WTC11 (cell line): ENCODE measurements around the gene CAMK1. TPM values are rescaled to one million over a fixed set of nuclear protein-coding genes. Genes with fewer than 3 reads are reported as not detected.

ENCODE experiments used
- ATAC-seq: fragments of 200-7000 bp; cut with Tn5 transposase; 2 replicates; pipeline ENCODE4 v1.10.0; 2021; ENCODE audit warnings: mild to moderate bottlenecking, moderate library complexity
- CTCF ChIA-PET: fragments of 300-600 bp; sonication (Branson Sonifier 250); formaldehyde crosslinking; loops from one replicate; lab custom pipeline; 2021; ENCODE audit warnings: antibody characterized with exemption; lab: Charles Lee
- POLR2A ChIA-PET: fragments of 350-600 bp; sonication (Branson Sonifier 250); formaldehyde crosslinking; loops from one replicate; lab custom pipeline; 2021; ENCODE audit warnings: antibody characterized with exemption; lab: Charles Lee
- DNase-seq: peaks from one replicate; pipeline ENCODE4 v3.0.0; 2021; ENCODE audit warnings: low spot score
- H3K27ac Mint-ChIP-seq: 2 replicates; pipeline ENCODE4 v1.8.0; 2021; ENCODE audit warnings: mixed read lengths
- H3K27me3 Mint-ChIP-seq: 2 replicates; pipeline ENCODE4 v1.8.0; 2021; ENCODE audit warnings: low read depth, mild to moderate bottlenecking, moderate library complexity, mixed read lengths
- H3K36me3 Mint-ChIP-seq: 2 replicates; pipeline ENCODE4 v1.8.0; 2021; ENCODE audit warnings: mixed read lengths
- H3K4me1 Mint-ChIP-seq: 2 replicates; pipeline ENCODE4 v1.8.0; 2022; ENCODE audit warnings: mixed read lengths
- H3K4me3 Mint-ChIP-seq: 2 replicates; pipeline ENCODE4 v1.8.0; 2021; ENCODE audit warnings: mild to moderate bottlenecking, moderate library complexity, mixed read lengths
- H3K9me3 Mint-ChIP-seq: 2 replicates; pipeline ENCODE4 v1.8.0; 2021; ENCODE audit warnings: mixed read lengths
- ATF1 ChIP-seq: sonication (generic); formaldehyde crosslinking; IDR thresholded peaks from 2 replicates; pipeline ENCODE4 v1.8.1; 2023; ENCODE audit warnings: mild to moderate bottlenecking, moderate library complexity, missing genetic modification reagents
- GTF2I ChIP-seq: fragments of 250-450 bp; sonication (Bioruptor Pico); conservative IDR thresholded peaks from 2 replicates; pipeline ENCODE4 v1.4.0; 2021; ENCODE audit warnings: mild to moderate bottlenecking
- MXD4 ChIP-seq: fragments of 250-450 bp; sonication (Bioruptor Pico); IDR thresholded peaks from 2 replicates; pipeline ENCODE4 v1.8.0; 2021; ENCODE audit warnings: mild to moderate bottlenecking, moderate library complexity, borderline replicate concordance
- MYBL2 ChIP-seq: sonication (generic); formaldehyde crosslinking; IDR thresholded peaks from 2 replicates; pipeline ENCODE4 v1.8.1; 2023; ENCODE audit warnings: mild to moderate bottlenecking, moderate library complexity, missing genetic modification reagents
- NFE2L1 ChIP-seq: sonication (generic); formaldehyde crosslinking; IDR thresholded peaks from 2 replicates; pipeline ENCODE4 v1.8.1; 2023; ENCODE audit warnings: missing genetic modification reagents
- OVOL2 ChIP-seq: fragments of 250-450 bp; sonication (Bioruptor Pico); IDR thresholded peaks from 2 replicates; pipeline ENCODE4 v1.9.0; 2021; ENCODE audit warnings: mild to moderate bottlenecking, borderline replicate concordance
- SMAD3 ChIP-seq: sonication (generic); formaldehyde crosslinking; IDR thresholded peaks from 2 replicates; pipeline ENCODE4 v1.8.0; 2022; ENCODE audit warnings: missing genetic modification reagents, mild to moderate bottlenecking, borderline replicate concordance
- TEAD4 ChIP-seq: sonication (generic); formaldehyde crosslinking; IDR thresholded peaks from 2 replicates; pipeline ENCODE4 v1.8.0; 2022; ENCODE audit warnings: mild to moderate bottlenecking, missing genetic modification reagents
- ZNF121 ChIP-seq: sonication (generic); formaldehyde crosslinking; IDR thresholded peaks from 2 replicates; pipeline ENCODE4 v1.8.0; 2023; ENCODE audit warnings: missing genetic modification reagents
- total RNA-seq: library from RNA; stranded (reverse); gene quantifications from 3 replicates; pipeline ENCODE4 v1.2.3, GENCODE V29; 2021
- TF ChIP-seq, protein P1 (sequence below): fragments of 200-600 bp; IDR thresholded peaks from 2 replicates; pipeline ENCODE4 v1.8.0; 2022; ENCODE audit warnings: antibody characterized with exemption
- TF ChIP-seq, protein P2 (sequence below): fragments of 250-450 bp; sonication (Bioruptor Pico); IDR thresholded peaks from 2 replicates; pipeline ENCODE4 v1.9.0; 2021; ENCODE audit warnings: mild to moderate bottlenecking
- TF ChIP-seq, protein P3 (sequence below): sonication (generic); formaldehyde crosslinking; IDR thresholded peaks from 2 replicates; pipeline ENCODE4 v1.8.1; 2022; ENCODE audit warnings: low read depth, missing genetic modification reagents, borderline replicate concordance
- TF ChIP-seq, protein P4 (sequence below): sonication (generic); formaldehyde crosslinking; IDR thresholded peaks from 2 replicates; pipeline ENCODE4 v1.8.0; 2022; ENCODE audit warnings: mild to moderate bottlenecking, missing genetic modification reagents
- TF ChIP-seq, protein P5 (sequence below): sonication (generic); formaldehyde crosslinking; IDR thresholded peaks from 2 replicates; pipeline ENCODE4 v1.8.1; 2023; ENCODE audit warnings: mild to moderate bottlenecking, moderate library complexity, missing genetic modification reagents
- TF ChIP-seq, protein P6 (sequence below): sonication (generic); formaldehyde crosslinking; IDR thresholded peaks from 2 replicates; pipeline ENCODE4 v1.8.0; 2023; ENCODE audit warnings: mild to moderate bottlenecking, missing genetic modification reagents
- TF ChIP-seq, protein P7 (sequence below): fragments of 250-450 bp; sonication (Bioruptor Pico); conservative IDR thresholded peaks from 2 replicates; pipeline ENCODE4 v1.9.0; 2021; ENCODE audit warnings: mild to moderate bottlenecking
- TF ChIP-seq, protein P8 (sequence below): sonication (generic); formaldehyde crosslinking; IDR thresholded peaks from 2 replicates; pipeline ENCODE4 v1.8.0; 2022; ENCODE audit warnings: mild to moderate bottlenecking, missing genetic modification reagents
- TF ChIP-seq, protein P9 (sequence below): fragments of 250-450 bp; sonication (Bioruptor Pico); IDR thresholded peaks from 2 replicates; pipeline ENCODE4 v1.8.0; 2021; ENCODE audit warnings: mild to moderate bottlenecking
- TF ChIP-seq, protein P10 (sequence below): sonication (generic); formaldehyde crosslinking; IDR thresholded peaks from 2 replicates; pipeline ENCODE4 v1.8.1; 2023; ENCODE audit warnings: mild to moderate bottlenecking, missing genetic modification reagents

Gene CAMK1
- total RNA-seq, 1 experiment from 2014 or later: 3.1 TPM

DNA sequence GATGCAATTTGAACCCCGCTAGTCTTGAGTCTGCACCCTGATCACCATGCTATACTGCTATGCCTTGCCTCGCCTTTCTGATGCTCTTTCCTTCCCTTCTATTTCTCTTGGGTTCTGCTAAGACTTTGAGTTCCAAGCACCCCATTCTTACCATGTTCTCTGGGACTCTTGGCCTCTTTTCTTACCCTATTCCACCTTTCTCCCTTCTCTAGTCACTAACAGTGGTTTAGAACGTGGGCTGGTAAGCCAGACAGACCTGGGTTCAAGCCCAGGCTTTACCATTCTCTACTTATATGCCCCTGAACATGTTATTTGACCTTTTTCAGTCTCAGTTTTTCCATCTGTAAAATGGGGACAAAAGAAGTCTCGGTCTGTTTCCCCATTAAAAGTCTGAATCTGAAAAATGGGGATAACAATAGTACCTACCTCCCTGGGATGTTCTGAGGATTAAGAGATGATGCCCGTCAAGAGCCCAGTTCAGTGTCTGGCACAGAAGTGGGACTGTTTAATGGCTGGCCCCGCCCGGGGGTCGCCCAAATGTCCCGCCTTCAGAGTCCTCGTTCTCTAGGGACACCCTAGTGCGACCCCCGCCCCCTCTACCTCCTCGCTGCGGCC is 22.1 kb upstream of the CAMK1 start:
- peak overlapping the region; percentile 54 for H3K27ac Mint-ChIP-seq
- H3K27me3 Mint-ChIP-seq: no peaks in the 10 kb centered on the region; the same call in 1 of the 2 replicates
- no peaks in the 10 kb centered on the region for H3K9me3 Mint-ChIP-seq
- peak overlapping the region; percentile 94 for H3K4me3 Mint-ChIP-seq
- ATAC-seq (no peak), DNase-seq (no peak)
- ChIA-PET POLR2A (interaction anchor here (1.0 to 1.8 kb wide), 7 partner anchors 9 to 219 kb away, joined by 3 to 11 read pairs (median 5); partner anchors contain the start of gene OGG1), CTCF (interaction anchor here (1.0 to 1.4 kb wide), 7 partner anchors 13 to 291 kb away, joined by 3 to 9 read pairs (median 4); partner anchors contain the start of genes CAMK1, CRELD1 and OGG1)
- peaks cover 18% of the 10 kb centered on the region for H3K4me1 Mint-ChIP-seq
- peaks cover 40% of the 10 kb centered on the region for H3K36me3 Mint-ChIP-seq
- TF ChIP-seq, protein P1, sequence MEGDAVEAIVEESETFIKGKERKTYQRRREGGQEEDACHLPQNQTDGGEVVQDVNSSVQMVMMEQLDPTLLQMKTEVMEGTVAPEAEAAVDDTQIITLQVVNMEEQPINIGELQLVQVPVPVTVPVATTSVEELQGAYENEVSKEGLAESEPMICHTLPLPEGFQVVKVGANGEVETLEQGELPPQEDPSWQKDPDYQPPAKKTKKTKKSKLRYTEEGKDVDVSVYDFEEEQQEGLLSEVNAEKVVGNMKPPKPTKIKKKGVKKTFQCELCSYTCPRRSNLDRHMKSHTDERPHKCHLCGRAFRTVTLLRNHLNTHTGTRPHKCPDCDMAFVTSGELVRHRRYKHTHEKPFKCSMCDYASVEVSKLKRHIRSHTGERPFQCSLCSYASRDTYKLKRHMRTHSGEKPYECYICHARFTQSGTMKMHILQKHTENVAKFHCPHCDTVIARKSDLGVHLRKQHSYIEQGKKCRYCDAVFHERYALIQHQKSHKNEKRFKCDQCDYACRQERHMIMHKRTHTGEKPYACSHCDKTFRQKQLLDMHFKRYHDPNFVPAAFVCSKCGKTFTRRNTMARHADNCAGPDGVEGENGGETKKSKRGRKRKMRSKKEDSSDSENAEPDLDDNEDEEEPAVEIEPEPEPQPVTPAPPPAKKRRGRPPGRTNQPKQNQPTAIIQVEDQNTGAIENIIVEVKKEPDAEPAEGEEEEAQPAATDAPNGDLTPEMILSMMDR: no peak
- TF ChIP-seq ATF1 (CRISPR knock-in tag) (no peak), GTF2I (CRISPR knock-in tag) (peak; percentile 96), TEAD4 (CRISPR knock-in tag) (no peak), OVOL2 (CRISPR knock-in tag) (no peak), SMAD3 (CRISPR knock-in tag) (no peak), MYBL2 (no peak), MXD4 (CRISPR knock-in tag) (no peak), NFE2L1 (CRISPR knock-in tag) (no peak), ZNF121 (CRISPR knock-in tag) (no peak)
- TF ChIP-seq, protein P2, sequence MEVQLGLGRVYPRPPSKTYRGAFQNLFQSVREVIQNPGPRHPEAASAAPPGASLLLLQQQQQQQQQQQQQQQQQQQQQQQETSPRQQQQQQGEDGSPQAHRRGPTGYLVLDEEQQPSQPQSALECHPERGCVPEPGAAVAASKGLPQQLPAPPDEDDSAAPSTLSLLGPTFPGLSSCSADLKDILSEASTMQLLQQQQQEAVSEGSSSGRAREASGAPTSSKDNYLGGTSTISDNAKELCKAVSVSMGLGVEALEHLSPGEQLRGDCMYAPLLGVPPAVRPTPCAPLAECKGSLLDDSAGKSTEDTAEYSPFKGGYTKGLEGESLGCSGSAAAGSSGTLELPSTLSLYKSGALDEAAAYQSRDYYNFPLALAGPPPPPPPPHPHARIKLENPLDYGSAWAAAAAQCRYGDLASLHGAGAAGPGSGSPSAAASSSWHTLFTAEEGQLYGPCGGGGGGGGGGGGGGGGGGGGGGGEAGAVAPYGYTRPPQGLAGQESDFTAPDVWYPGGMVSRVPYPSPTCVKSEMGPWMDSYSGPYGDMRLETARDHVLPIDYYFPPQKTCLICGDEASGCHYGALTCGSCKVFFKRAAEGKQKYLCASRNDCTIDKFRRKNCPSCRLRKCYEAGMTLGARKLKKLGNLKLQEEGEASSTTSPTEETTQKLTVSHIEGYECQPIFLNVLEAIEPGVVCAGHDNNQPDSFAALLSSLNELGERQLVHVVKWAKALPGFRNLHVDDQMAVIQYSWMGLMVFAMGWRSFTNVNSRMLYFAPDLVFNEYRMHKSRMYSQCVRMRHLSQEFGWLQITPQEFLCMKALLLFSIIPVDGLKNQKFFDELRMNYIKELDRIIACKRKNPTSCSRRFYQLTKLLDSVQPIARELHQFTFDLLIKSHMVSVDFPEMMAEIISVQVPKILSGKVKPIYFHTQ (CRISPR knock-in tag): no peak
- TF ChIP-seq, protein P3, sequence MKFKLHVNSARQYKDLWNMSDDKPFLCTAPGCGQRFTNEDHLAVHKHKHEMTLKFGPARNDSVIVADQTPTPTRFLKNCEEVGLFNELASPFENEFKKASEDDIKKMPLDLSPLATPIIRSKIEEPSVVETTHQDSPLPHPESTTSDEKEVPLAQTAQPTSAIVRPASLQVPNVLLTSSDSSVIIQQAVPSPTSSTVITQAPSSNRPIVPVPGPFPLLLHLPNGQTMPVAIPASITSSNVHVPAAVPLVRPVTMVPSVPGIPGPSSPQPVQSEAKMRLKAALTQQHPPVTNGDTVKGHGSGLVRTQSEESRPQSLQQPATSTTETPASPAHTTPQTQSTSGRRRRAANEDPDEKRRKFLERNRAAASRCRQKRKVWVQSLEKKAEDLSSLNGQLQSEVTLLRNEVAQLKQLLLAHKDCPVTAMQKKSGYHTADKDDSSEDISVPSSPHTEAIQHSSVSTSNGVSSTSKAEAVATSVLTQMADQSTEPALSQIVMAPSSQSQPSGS: no peak
- TF ChIP-seq, protein P4, sequence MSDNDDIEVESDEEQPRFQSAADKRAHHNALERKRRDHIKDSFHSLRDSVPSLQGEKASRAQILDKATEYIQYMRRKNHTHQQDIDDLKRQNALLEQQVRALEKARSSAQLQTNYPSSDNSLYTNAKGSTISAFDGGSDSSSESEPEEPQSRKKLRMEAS: no peak
- TF ChIP-seq, protein P5, sequence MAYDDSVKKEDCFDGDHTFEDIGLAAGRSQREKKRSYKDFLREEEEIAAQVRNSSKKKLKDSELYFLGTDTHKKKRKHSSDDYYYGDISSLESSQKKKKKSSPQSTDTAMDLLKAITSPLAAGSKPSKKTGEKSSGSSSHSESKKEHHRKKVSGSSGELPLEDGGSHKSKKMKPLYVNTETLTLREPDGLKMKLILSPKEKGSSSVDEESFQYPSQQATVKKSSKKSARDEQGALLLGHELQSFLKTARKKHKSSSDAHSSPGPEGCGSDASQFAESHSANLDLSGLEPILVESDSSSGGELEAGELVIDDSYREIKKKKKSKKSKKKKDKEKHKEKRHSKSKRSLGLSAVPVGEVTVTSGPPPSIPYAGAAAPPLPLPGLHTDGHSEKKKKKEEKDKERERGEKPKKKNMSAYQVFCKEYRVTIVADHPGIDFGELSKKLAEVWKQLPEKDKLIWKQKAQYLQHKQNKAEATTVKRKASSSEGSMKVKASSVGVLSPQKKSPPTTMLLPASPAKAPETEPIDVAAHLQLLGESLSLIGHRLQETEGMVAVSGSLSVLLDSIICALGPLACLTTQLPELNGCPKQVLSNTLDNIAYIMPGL: 0 out of 2 replicates have a peak, but pooled peaks have one; percentile 7
- TF ChIP-seq, protein P6, sequence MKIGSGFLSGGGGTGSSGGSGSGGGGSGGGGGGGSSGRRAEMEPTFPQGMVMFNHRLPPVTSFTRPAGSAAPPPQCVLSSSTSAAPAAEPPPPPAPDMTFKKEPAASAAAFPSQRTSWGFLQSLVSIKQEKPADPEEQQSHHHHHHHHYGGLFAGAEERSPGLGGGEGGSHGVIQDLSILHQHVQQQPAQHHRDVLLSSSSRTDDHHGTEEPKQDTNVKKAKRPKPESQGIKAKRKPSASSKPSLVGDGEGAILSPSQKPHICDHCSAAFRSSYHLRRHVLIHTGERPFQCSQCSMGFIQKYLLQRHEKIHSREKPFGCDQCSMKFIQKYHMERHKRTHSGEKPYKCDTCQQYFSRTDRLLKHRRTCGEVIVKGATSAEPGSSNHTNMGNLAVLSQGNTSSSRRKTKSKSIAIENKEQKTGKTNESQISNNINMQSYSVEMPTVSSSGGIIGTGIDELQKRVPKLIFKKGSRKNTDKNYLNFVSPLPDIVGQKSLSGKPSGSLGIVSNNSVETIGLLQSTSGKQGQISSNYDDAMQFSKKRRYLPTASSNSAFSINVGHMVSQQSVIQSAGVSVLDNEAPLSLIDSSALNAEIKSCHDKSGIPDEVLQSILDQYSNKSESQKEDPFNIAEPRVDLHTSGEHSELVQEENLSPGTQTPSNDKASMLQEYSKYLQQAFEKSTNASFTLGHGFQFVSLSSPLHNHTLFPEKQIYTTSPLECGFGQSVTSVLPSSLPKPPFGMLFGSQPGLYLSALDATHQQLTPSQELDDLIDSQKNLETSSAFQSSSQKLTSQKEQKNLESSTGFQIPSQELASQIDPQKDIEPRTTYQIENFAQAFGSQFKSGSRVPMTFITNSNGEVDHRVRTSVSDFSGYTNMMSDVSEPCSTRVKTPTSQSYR (CRISPR knock-in tag): no peak
- TF ChIP-seq, protein P7, sequence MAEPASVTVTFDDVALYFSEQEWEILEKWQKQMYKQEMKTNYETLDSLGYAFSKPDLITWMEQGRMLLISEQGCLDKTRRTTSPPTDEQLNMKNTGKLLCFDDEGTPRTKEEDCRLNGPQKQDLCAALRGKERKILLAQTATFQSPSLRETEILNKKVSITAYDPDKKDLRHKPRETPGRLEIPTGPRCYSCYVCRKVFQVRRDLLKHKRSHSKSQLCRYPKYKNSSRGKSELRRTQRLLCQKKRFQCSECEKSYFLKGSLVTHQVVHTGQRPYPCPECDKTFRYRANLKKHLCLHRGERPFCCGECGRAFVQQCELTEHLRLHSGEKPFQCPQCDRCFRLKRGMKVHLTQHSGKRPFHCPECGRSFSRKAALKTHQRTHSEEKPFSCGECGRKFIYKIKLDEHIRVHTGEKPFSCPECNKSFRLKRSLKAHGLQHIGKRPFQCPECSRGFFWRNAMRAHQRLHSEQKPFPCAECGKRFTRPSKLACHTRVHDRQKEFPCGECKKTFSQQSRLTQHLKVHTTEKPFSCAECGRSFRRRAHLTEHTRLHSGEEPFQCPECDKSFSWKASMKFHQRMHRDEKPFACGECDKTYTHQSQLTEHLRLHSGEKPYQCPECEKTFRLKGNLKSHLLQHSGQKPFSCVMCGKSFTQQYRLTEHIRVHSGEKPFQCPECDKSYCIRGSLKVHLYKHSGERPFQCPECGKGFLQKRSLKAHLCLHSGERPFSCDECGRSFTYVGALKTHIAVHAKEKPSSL (CRISPR knock-in tag): no peak
- TF ChIP-seq, protein P8, sequence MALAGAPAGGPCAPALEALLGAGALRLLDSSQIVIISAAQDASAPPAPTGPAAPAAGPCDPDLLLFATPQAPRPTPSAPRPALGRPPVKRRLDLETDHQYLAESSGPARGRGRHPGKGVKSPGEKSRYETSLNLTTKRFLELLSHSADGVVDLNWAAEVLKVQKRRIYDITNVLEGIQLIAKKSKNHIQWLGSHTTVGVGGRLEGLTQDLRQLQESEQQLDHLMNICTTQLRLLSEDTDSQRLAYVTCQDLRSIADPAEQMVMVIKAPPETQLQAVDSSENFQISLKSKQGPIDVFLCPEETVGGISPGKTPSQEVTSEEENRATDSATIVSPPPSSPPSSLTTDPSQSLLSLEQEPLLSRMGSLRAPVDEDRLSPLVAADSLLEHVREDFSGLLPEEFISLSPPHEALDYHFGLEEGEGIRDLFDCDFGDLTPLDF: no peak
- TF ChIP-seq, protein P9, sequence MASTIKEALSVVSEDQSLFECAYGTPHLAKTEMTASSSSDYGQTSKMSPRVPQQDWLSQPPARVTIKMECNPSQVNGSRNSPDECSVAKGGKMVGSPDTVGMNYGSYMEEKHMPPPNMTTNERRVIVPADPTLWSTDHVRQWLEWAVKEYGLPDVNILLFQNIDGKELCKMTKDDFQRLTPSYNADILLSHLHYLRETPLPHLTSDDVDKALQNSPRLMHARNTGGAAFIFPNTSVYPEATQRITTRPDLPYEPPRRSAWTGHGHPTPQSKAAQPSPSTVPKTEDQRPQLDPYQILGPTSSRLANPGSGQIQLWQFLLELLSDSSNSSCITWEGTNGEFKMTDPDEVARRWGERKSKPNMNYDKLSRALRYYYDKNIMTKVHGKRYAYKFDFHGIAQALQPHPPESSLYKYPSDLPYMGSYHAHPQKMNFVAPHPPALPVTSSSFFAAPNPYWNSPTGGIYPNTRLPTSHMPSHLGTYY (CRISPR knock-in tag): no peak
- TF ChIP-seq, protein P10, sequence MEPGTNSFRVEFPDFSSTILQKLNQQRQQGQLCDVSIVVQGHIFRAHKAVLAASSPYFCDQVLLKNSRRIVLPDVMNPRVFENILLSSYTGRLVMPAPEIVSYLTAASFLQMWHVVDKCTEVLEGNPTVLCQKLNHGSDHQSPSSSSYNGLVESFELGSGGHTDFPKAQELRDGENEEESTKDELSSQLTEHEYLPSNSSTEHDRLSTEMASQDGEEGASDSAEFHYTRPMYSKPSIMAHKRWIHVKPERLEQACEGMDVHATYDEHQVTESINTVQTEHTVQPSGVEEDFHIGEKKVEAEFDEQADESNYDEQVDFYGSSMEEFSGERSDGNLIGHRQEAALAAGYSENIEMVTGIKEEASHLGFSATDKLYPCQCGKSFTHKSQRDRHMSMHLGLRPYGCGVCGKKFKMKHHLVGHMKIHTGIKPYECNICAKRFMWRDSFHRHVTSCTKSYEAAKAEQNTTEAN: 0 out of 2 replicates have a peak, but pooled peaks have one; percentile 15
